RWPE2 (cell line): ENCODE measurements around the gene ZNHIT3.
"Not testable (repeated sequence)": the region's sequence is repeated elsewhere in the genome, so short reads cannot be mapped to it uniquely, and the experiment has no call there.

Source experiments
- ATAC-seq: fragments of 200-7000 bp; cut with Tn5 transposase; 3 replicates; pipeline ENCODE4 v1.9.1; 2021; ENCODE audit warnings: low read depth
- DNase-seq: peaks from one replicate; pipeline ENCODE4 v3.0.0-alpha.2; 2020; ENCODE audit warnings: low spot score
- H3K27ac ChIP-seq: fragments of 450-650 bp; 2 replicates; pipeline ENCODE4 v1.5.1; 2017; ENCODE audit warnings: mild to moderate bottlenecking; ENCODE audit not compliant: poor library complexity, severe bottlenecking
- H3K27me3 ChIP-seq: fragments of 250-450 bp; sonication (Bioruptor Pico); 2 replicates; pipeline ENCODE4 v1.5.1; 2021; ENCODE audit warnings: mild to moderate bottlenecking, moderate library complexity; ENCODE audit not compliant: insufficient read depth, poor library complexity, severe bottlenecking
- H3K36me3 ChIP-seq: fragments of 250-450 bp; sonication (Bioruptor Pico); 2 replicates; pipeline ENCODE4 v1.5.1; 2020; ENCODE audit warnings: low read depth, mild to moderate bottlenecking, moderate library complexity
- H3K4me1 ChIP-seq: fragments of 250-450 bp; sonication (Bioruptor Pico); 2 replicates; pipeline ENCODE4 v1.5.1; 2021; ENCODE audit warnings: mild to moderate bottlenecking, moderate library complexity; ENCODE audit not compliant: insufficient read depth, poor library complexity, severe bottlenecking
- H3K4me3 ChIP-seq: fragments of 250-450 bp; sonication (Bioruptor Pico); 2 replicates; pipeline ENCODE4 v1.5.1; 2021; ENCODE audit warnings: mild to moderate bottlenecking, moderate library complexity; ENCODE audit not compliant: severe bottlenecking
- H3K9me3 ChIP-seq: fragments of 250-450 bp; sonication (Bioruptor Pico); 2 replicates; pipeline ENCODE4 v1.5.1; 2021; ENCODE audit warnings: mild to moderate bottlenecking, moderate library complexity; ENCODE audit not compliant: severe bottlenecking
- CTCF ChIP-seq: fragments of 450-650 bp; IDR thresholded peaks from one replicate; pipeline ENCODE4 v1.5.1; 2017; ENCODE audit warnings: mild to moderate bottlenecking, moderate library complexity; ENCODE audit not compliant: poor library complexity, severe bottlenecking

The ZNHIT3 gene

GRCh38 chr17:36482611-36483504 lies 3.6 kb upstream of the ZNHIT3 start:
- DNase-seq = no peak

GRCh38 chr17:36484021-36484420 lies 2.5 kb upstream of the ZNHIT3 start:
- not testable (repeated sequence) for ATAC-seq, DNase-seq, H3K4me3 ChIP-seq, H3K27ac ChIP-seq, H3K4me1 ChIP-seq, H3K36me3 ChIP-seq, H3K9me3 ChIP-seq
- peaks cover 24% of the 10 kb centered on the region for H3K27me3 ChIP-seq

More at GRCh38 chr17:36482611-36483504, 3.6 kb upstream of the ZNHIT3 start:
- peak; percentile 97 for TF ChIP-seq CTCF
- peaks cover 6% of the 10 kb centered on the region for H3K4me1 ChIP-seq
- ATAC-seq = peak; percentile 82
- no peaks in the 10 kb centered on the region for H3K9me3 ChIP-seq
- no peak overlapping the region for H3K27ac ChIP-seq
- H3K4me3 ChIP-seq = no peak overlapping the region
- H3K27me3 ChIP-seq = peaks cover 24% of the 10 kb centered on the region
- H3K36me3 ChIP-seq = no peaks in the 10 kb centered on the region

- Histone ChIP-seq H3K4me1 (peaks cover 6% of the 10 kb centered on the region), H3K4me3 (no peak overlapping the region), H3K27me3 (peaks cover 15% of the 10 kb centered on the region), H3K9me3 (no peaks in the 10 kb centered on the region), H3K36me3 (peaks cover 11% of the 10 kb centered on the region; the same call in 1 of the 2 replicates), H3K27ac (no peak overlapping the region)
- ATAC-seq (no peak), DNase-seq (no peak)
- no peak for TF ChIP-seq CTCF
Observed at GRCh38 chr17:36485027-36485426, 1.5 kb upstream of the ZNHIT3 start.

- ATAC-seq (no peak), DNase-seq (no peak)
- H3K27me3 ChIP-seq = peaks cover 11% of the 10 kb centered on the region
- H3K4me3 ChIP-seq = peak overlapping the region; percentile 52
- H3K36me3 ChIP-seq = peaks cover 14% of the 10 kb centered on the region; the same call in 1 of the 2 replicates
- no peak for TF ChIP-seq CTCF
- H3K27ac ChIP-seq = peak overlapping the region; percentile 50
- H3K9me3 ChIP-seq = no peaks in the 10 kb centered on the region
- H3K4me1 ChIP-seq = peaks cover 6% of the 10 kb centered on the region
Observed at GRCh38 chr17:36485805-36486203, 677 bp upstream of the ZNHIT3 start.

DNA sequence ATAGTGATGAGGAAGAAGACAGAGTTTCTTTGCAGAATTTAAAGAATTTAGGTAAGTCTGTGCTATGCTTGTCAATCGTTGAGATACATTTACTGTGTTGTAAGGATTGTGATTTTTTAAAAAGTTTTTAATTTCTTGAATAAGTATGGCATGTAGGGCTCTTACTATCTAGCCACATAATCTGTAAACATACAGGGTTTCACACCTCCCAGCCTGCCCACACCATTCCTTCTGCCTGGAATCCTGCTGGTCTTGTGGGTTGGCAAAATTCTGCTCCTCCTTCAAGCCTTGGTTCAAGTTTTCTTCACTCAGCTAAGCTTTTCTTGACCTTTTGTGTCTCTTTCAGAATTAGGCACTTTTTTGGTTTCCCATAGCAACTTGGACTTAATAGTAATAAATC lies 7.5 kb downstream of the ZNHIT3 start:
- Histone ChIP-seq H3K36me3 (peaks cover 78% of the 10 kb centered on the region), H3K4me1 (no peaks in the 10 kb centered on the region), H3K4me3 (no peak overlapping the region), H3K9me3 (no peaks in the 10 kb centered on the region), H3K27me3 (no peaks in the 10 kb centered on the region), H3K27ac (no peak overlapping the region)
- DNase-seq = no peak
- ATAC-seq = no peak
- TF ChIP-seq CTCF = no peak
